ENCODE measurements around the gene OR8B12. TPM values are rescaled to one million over a fixed set of nuclear protein-coding genes. Genes with fewer than 3 reads are reported as not detected.

OR8B12 gene
- not detected in 5 replicates for total RNA-seq (2022; extraction: Qiagen RNA extraction; ENCODE audit: low read depth)

GRCh38 chr11:124543554-124543953 is at the start of gene OR8B12:
Gene OR8B12, minus strand, starts transcription at chr11:124543654. Its CDS starts 0 bp downstream, at chr11:124543654.

GRCh38 chr11:124569697-124570096 is 26.2 kb upstream of the OR8B12 start, which contains the start of gene OR8A1:
Gene OR8A1, plus strand, starts transcription at chr11:124569997. Its CDS starts 123 bp downstream, at chr11:124570120.

Other genes with a start within 250 kb of the OR8B12 start
- not detected in 5 replicates for gene OR8D1, start 229.7 kb downstream of the OR8B12 start, total RNA-seq (2022; extraction: Qiagen RNA extraction; ENCODE audit: low read depth)
- gene OR8D2, start 223.5 kb downstream of the OR8B12 start, total RNA-seq (2022; extraction: Qiagen RNA extraction; ENCODE audit: low read depth): not detected in 5 replicates
- not detected in 5 replicates for gene OR8B2, start 159.2 kb downstream of the OR8B12 start, total RNA-seq (2022; extraction: Qiagen RNA extraction; ENCODE audit: low read depth)
- not detected in 5 replicates for gene OR8B3, start 144.6 kb downstream of the OR8B12 start, total RNA-seq (2022; extraction: Qiagen RNA extraction; ENCODE audit: low read depth)
- not detected in 5 replicates for gene OR8B4, start 118.8 kb downstream of the OR8B12 start, total RNA-seq (2022; extraction: Qiagen RNA extraction; ENCODE audit: low read depth)
- not detected in 5 replicates for gene OR8B8, start 98.0 kb downstream of the OR8B12 start, total RNA-seq (2022; extraction: Qiagen RNA extraction; ENCODE audit: low read depth)
- not detected in 5 replicates for gene OR8A1, start 26.3 kb upstream of the OR8B12 start, total RNA-seq (2022; extraction: Qiagen RNA extraction; ENCODE audit: low read depth)
- not detected in 5 replicates for gene PANX3, start 67.8 kb upstream of the OR8B12 start, total RNA-seq (2022; extraction: Qiagen RNA extraction; ENCODE audit: low read depth)
- 15.3 to 22.0 TPM (median 16.6 TPM) in 5 replicates for gene TBRG1, start 79.2 kb upstream of the OR8B12 start, total RNA-seq (2022; extraction: Qiagen RNA extraction; ENCODE audit: low read depth)
- 11.7 to 15.4 TPM (median 14.0 TPM) in 5 replicates for gene SIAE, start 130.1 kb upstream of the OR8B12 start, total RNA-seq (2022; extraction: Qiagen RNA extraction; ENCODE audit: low read depth)
- 16.4 to 29.5 TPM (median 20.7 TPM) in 5 replicates for gene SPA17, start 130.2 kb upstream of the OR8B12 start, total RNA-seq (2022; extraction: Qiagen RNA extraction; ENCODE audit: low read depth)
- gene NRGN, start 196.3 kb upstream of the OR8B12 start, total RNA-seq (2022; extraction: Qiagen RNA extraction; ENCODE audit: low read depth): 6.3 to 12.3 TPM (median 11.2 TPM) in 5 replicates
- gene VSIG2, start 208.6 kb upstream of the OR8B12 start, total RNA-seq (2022; extraction: Qiagen RNA extraction; ENCODE audit: low read depth): 0.23 TPM in 1 of 5 replicates, not detected in the others
- gene ESAM, start 218.6 kb upstream of the OR8B12 start, total RNA-seq (2022; extraction: Qiagen RNA extraction; ENCODE audit: low read depth): 8.7 to 13.3 TPM (median 12.2 TPM) in 5 replicates

All from A549 treated with RU486 at 1 μM for 4 hours (cell line).